Kidney (tissue), 14 donors: ENCODE measurements around the gene TBCB. TPM values are rescaled to one million over a fixed set of nuclear protein-coding genes. Genes with fewer than 3 reads are reported as not detected.

ENCODE experiments used
- DNase-seq, 5 donors: peaks; one replicate each; pipeline ENCODE4 v3.0.0-alpha.2; 2013 to 2020
- FAIRE-seq: peaks from 2 replicates; lab custom pipeline; 2012; peaks lifted over from hg19 to GRCh38; lab: Jason Lieb, UNC
- H3K27ac ChIP-seq, 2 donors: one replicate each; pipeline ENCODE4 v1.7.0; 2013; ENCODE audit warnings: low read depth in 2 of 2, low read length in 2 of 2, inconsistent platforms in 1 of 2
- H3K27me3 ChIP-seq: one replicate; pipeline ENCODE4 v1.7.1; 2013; ENCODE audit warnings: low read length, inconsistent platforms; ENCODE audit not compliant: control insufficient read depth, insufficient read depth
- H3K36me3 ChIP-seq, 3 donors: one replicate each; pipeline versions ENCODE4 v1.7.0 to v1.7.1; 2013; ENCODE audit warnings: low read length in 3 of 3, control low read depth in 1 of 3, inconsistent platforms in 1 of 3; ENCODE audit not compliant: insufficient read depth in 3 of 3, control insufficient read depth in 2 of 3
- H3K4me1 ChIP-seq, 3 donors: one replicate each; pipeline versions ENCODE4 v1.7.0 to v1.7.1; 2013; ENCODE audit warnings: low read length in 3 of 3, inconsistent platforms in 1 of 3, low read depth in 1 of 3; ENCODE audit not compliant: control insufficient read depth in 2 of 3, insufficient read depth in 2 of 3
- H3K4me3 ChIP-seq, 3 donors: one replicate each; pipeline versions ENCODE4 v1.7.0 to v1.8.1; 2013; ENCODE audit warnings: low read length in 3 of 3, control low read depth in 1 of 3, inconsistent platforms in 1 of 3
- H3K9ac ChIP-seq, 3 donors: one replicate each; pipeline versions ENCODE4 v1.7.0 to v1.7.1; 2013; ENCODE audit warnings: low read length in 3 of 3, control low read depth in 1 of 3, inconsistent platforms in 1 of 3
- H3K9me3 ChIP-seq, 3 donors: one replicate each; pipeline versions ENCODE4 v1.7.0 to v1.7.1; 2013; ENCODE audit warnings: low read length in 3 of 3, control low read depth in 1 of 3, inconsistent platforms in 1 of 3; ENCODE audit not compliant: control insufficient read depth in 2 of 3, insufficient read depth in 1 of 3
- intact Hi-C: fragments of 100-400 bp; cut with DNase I; formaldehyde crosslinking; loops from one replicate; pipeline ENCODE4 v1.11.1; 2022
- polyA plus RNA-seq: library from polyadenylated mRNA; stranded (reverse); fragments of 350-450 nt; fragmentation: Illumina TruSeq; extraction: RNeasy Lipid Tissue Mini Kit (QIAGEN cat#74804); gene quantifications from one replicate; pipeline ENCODE4 v1.2.3, GENCODE V29; 2014; ENCODE audit warnings: low read depth, low replicate concordance; ENCODE audit not compliant: insufficient read depth
- total RNA-seq: library from RNA; stranded (reverse); fragmentation: NEBNext Ultra II Directional; extraction: Animal tissue kit (Norgen Biotek cat#: 25700); gene quantifications from one replicate; pipeline ENCODE4 v1.2.1, GENCODE V29; 2021
- TF ChIP-seq, protein P1 (sequence below): IDR thresholded peaks from 3 replicates; pipeline ENCODE4 v1.5.1; 2012; ENCODE audit warnings: mild to moderate bottlenecking, moderate library complexity, borderline replicate concordance; ENCODE audit not compliant: insufficient read depth; ENCODE audit errors: extremely low read depth
- donor health status: control.
- donor health status: control.
- donor health status: control.
- donor health status: control.
- donor health status: control.
- donor health status: DM: yes; HTN: yes; CAD: no.
- donor health status: Normal renal cell carcinoma (clear cell type).

TBCB gene
- total and polyA plus RNA-seq, 2 donors from 2014 or later: 144 to 242 TPM

DNA sequence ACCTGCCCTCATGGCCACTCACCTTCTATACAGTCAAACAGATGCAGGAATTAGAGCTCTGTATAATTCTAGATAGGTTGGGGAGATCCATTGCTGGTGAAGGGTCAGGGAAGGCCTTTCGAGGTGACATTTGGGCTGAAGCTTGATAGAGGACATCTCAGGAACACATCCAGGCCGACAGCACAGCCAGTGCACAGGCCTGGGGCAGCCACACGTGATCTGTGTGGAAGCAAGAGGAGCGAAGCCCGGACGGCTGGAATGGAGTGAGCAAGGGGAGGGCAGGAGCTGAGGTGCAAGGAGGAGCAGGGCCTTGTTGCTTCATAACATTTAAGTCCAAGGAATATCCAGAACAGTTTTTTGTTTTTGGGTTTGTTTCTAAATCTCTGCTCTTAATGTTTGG is 8.8 kb upstream of the TBCB start:
- Histone ChIP-seq H3K27ac (no peak overlapping the region), H3K4me3 (no peak overlapping the region), H3K9ac (no peak overlapping the region), H3K36me3 (peaks cover 0 to 6% (median 0%) of the 10 kb centered on the region in 3 donors), H3K4me1 (no peaks in the 10 kb centered on the region), H3K27me3 (no peaks in the 10 kb centered on the region), H3K9me3 (no peaks in the 10 kb centered on the region)
- FAIRE-seq (no peak), DNase-seq (no peak)
- intact Hi-C loops: no loop called here
- TF ChIP-seq, protein P1, sequence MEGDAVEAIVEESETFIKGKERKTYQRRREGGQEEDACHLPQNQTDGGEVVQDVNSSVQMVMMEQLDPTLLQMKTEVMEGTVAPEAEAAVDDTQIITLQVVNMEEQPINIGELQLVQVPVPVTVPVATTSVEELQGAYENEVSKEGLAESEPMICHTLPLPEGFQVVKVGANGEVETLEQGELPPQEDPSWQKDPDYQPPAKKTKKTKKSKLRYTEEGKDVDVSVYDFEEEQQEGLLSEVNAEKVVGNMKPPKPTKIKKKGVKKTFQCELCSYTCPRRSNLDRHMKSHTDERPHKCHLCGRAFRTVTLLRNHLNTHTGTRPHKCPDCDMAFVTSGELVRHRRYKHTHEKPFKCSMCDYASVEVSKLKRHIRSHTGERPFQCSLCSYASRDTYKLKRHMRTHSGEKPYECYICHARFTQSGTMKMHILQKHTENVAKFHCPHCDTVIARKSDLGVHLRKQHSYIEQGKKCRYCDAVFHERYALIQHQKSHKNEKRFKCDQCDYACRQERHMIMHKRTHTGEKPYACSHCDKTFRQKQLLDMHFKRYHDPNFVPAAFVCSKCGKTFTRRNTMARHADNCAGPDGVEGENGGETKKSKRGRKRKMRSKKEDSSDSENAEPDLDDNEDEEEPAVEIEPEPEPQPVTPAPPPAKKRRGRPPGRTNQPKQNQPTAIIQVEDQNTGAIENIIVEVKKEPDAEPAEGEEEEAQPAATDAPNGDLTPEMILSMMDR: no peak

DNA sequence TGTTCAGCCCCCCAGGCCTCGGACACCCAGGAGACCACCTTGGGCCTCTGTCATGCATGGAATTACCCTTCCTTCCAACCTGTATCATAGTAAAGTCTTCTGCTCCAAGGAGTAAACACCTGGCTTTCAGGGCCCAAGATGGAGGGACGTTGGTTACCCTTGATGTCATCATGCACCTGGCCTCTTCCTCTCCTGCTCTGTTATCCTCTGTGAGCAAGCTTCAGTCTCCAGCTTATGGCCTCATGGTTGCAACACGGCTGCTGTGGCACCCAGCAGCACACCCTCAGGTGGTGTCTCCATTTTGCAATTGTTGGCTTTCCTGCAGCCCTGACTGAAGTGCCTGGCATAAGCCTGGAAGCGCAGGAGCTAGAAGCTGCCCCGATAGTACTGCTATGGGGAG is 8.3 kb upstream of the TBCB start:
- Histone ChIP-seq H3K9ac (no peak overlapping the region), H3K4me3 (no peak overlapping the region), H3K9me3 (no peaks in the 10 kb centered on the region), H3K4me1 (no peaks in the 10 kb centered on the region), H3K36me3 (peaks cover 0 to 8% (median 0%) of the 10 kb centered on the region in 3 donors), H3K27ac (no peak overlapping the region), H3K27me3 (no peaks in the 10 kb centered on the region)
- no peak for DNase-seq
- FAIRE-seq: no peak
- TF ChIP-seq, protein P1: no peak
- intact Hi-C loops: no loop called here

DNA sequence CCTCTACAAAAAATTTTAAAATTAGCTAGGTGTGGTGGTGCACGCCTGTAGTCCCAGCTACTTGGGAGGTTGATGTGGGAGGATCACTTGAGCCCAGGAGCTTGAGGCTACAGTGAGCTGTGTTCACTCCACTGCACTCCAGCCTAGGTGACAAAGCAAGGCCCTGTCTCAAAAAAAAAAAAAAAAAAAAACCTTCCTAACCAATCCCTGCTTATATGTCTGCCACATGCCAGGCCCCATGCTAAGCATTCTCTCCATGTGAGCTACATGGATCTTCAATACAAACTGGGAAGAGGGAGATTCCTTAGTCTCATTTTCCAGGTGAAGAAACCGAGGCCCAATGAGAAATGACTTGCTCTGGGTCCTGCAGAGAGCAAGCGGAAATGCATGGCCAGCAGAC is 6.6 kb upstream of the TBCB start:
- TF ChIP-seq, protein P1: no peak
- Histone ChIP-seq H3K9ac (no peak overlapping the region), H3K36me3 (peaks cover 0 to 13% (median 0%) of the 10 kb centered on the region in 3 donors), H3K9me3 (no peaks in the 10 kb centered on the region), H3K27ac (no peak overlapping the region), H3K4me1 (peaks cover 0 to 3% (median 0%) of the 10 kb centered on the region in 3 donors), H3K27me3 (no peaks in the 10 kb centered on the region), H3K4me3 (no peak overlapping the region)
- no peak for DNase-seq
- FAIRE-seq: no peak
- intact Hi-C loops: no loop called here
